GM19023 (cell line): ENCODE results near the gene SH3PXD2B.

Experiments
- ATAC-seq: cut with Tn5 transposase; IDR thresholded peaks from one replicate; pipeline ENCODE4 v1.9.1; 2021; ENCODE audit warnings: mild to moderate bottlenecking, moderate library complexity; ENCODE audit not compliant: unreplicated experiment

Gene SH3PXD2B

GRCh38 chr5:172453986-172454357, 353 bp downstream of the SH3PXD2B start:
- no peak for ATAC-seq

GRCh38 chr5:172453206-172453985, 929 bp downstream of the SH3PXD2B start:
- ATAC-seq: no peak

- no peak for ATAC-seq
Observed at GRCh38 chr5:172452398-172453205, 1.7 kb downstream of the SH3PXD2B start.

GRCh38 chr5:172451771-172452197, 2.5 kb downstream of the SH3PXD2B start:
- no peak for ATAC-seq

GRCh38 chr5:172450861-172451695, 3.2 kb downstream of the SH3PXD2B start:
- ATAC-seq: no peak

- ATAC-seq: no peak
Observed at GRCh38 chr5:172450453-172450852, 3.9 kb downstream of the SH3PXD2B start.

GRCh38 chr5:172448999-172449398, 5.3 kb downstream of the SH3PXD2B start:
- ATAC-seq: no peak

GRCh38 chr5:172447646-172448365, 6.5 kb downstream of the SH3PXD2B start:
- ATAC-seq: no peak

GRCh38 chr5:172446336-172447051, 7.8 kb downstream of the SH3PXD2B start:
- ATAC-seq: no peak

GRCh38 chr5:172445866-172446265, 8.5 kb downstream of the SH3PXD2B start:
- no peak for ATAC-seq

GRCh38 chr5:172444626-172445365, 9.5 kb downstream of the SH3PXD2B start:
- ATAC-seq: no peak

- ATAC-seq: no peak
Observed at GRCh38 chr5:172444110-172444510, 10.2 kb downstream of the SH3PXD2B start.

- no peak for ATAC-seq
Observed at GRCh38 chr5:172443441-172444109, 10.8 kb downstream of the SH3PXD2B start.

- ATAC-seq: no peak
Observed at GRCh38 chr5:172442592-172442991, 11.7 kb downstream of the SH3PXD2B start.

GRCh38 chr5:172441262-172441751, 13.0 kb downstream of the SH3PXD2B start:
- no peak for ATAC-seq

- no peak for ATAC-seq
Observed at GRCh38 chr5:172440486-172440885, 13.8 kb downstream of the SH3PXD2B start.

GRCh38 chr5:172439785-172440477, 14.4 kb downstream of the SH3PXD2B start:
- ATAC-seq: no peak

- no peak for ATAC-seq
Observed at GRCh38 chr5:172438319-172438668, 16.0 kb downstream of the SH3PXD2B start.
